ENCODE measurements around the gene ARSB.

The ARSB gene

GRCh38 chr5:78961743-78962142, 23.4 kb downstream of the ARSB start:
- DNase-seq (ENCODE audit: low read depth): no peak
- no peak overlapping the region for H3K4me3 ChIP-seq (ENCODE audit: low read depth, low read length)

- no peak for DNase-seq (ENCODE audit: low read depth)
- H3K4me3 ChIP-seq (ENCODE audit: low read depth, low read length): no peak overlapping the region
These were observed 25.3 kb downstream of the ARSB start for GRCh38 chr5:78959767-78960166.

- DNase-seq (ENCODE audit: low read depth): no peak
- H3K4me3 ChIP-seq (ENCODE audit: low read depth, low read length): no peak overlapping the region
These were observed 26.3 kb downstream of the ARSB start for GRCh38 chr5:78958672-78959445.

DNA sequence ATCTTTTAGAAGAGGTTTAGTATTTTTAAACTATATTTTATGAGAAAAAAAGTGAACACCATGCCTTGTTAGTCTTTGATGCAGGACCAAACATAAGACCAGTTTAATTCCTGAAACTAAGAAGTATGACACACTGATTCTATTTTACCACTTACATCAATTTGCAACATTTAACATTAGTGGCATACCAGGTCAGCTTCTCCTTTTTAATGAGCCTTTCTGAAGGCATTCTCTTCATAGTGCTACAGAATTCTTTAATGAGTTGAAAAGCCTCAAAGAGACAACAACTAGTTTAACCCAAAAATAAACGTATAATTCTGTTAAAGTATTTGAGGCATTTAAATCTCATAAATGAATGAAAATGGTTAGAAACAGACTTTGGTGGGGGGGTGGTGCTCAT, 28.2 kb downstream of the ARSB start:
- DNase-seq (ENCODE audit: low read depth): no peak
- H3K4me3 ChIP-seq (ENCODE audit: low read depth, low read length): no peak overlapping the region

GRCh38 chr5:78953092-78953800, 31.9 kb downstream of the ARSB start:
- no peak for DNase-seq (ENCODE audit: low read depth)
- no peak overlapping the region for H3K4me3 ChIP-seq (ENCODE audit: low read depth, low read length)

- no peak overlapping the region for H3K4me3 ChIP-seq (ENCODE audit: low read depth, low read length)
- DNase-seq (ENCODE audit: low read depth): no peak
These were observed 54.4 kb downstream of the ARSB start for GRCh38 chr5:78930721-78931120.

GRCh38 chr5:78929833-78930232, 55.3 kb downstream of the ARSB start:
- no peak overlapping the region for H3K4me3 ChIP-seq (ENCODE audit: low read depth, low read length)
- DNase-seq (ENCODE audit: low read depth): no peak

DNA sequence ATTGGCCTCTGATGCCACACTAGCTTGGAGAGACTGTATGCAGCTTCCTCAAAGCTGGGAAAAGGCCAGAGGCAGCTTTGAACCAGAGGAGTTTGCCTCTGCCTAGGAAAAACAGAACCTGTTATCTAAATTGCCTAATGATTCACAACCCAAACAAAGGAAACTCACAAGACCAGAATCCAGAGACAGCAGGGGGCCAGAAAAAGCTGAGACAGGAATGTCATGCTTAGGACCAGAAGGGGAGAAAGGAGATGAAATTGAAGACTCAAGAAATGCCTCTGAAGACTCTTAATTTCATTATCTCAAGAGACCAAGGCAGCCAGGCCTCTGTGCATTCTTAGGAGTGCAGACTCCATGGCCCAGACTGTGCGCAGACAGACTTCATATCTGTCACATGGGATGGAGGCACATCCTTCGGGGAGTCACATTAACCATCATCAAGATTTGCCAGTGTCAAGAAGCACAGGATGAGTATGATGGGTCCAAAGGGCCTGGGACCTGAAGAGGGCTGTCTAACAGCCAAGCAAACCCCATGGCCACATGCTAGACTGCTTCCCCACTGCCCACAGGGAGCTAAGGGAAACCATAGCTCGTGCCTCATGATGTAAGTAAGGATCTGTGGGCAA, 57.3 kb downstream of the ARSB start:
- no peak for DNase-seq (ENCODE audit: low read depth)

GRCh38 chr5:78926252-78926651, 58.9 kb downstream of the ARSB start:
- H3K4me3 ChIP-seq (ENCODE audit: low read depth, low read length): no peak overlapping the region
- no peak for DNase-seq (ENCODE audit: low read depth)

More for the DNA sequence above, 57.3 kb downstream of the ARSB start:
- H3K4me3 ChIP-seq (ENCODE audit: low read depth, low read length): no peak overlapping the region

GRCh38 chr5:78925129-78925876, 59.8 kb downstream of the ARSB start:
- DNase-seq (ENCODE audit: low read depth): no peak

GRCh38 chr5:78923622-78923970, 61.5 kb downstream of the ARSB start:
- no peak overlapping the region for H3K4me3 ChIP-seq (ENCODE audit: low read depth, low read length)
- no peak for DNase-seq (ENCODE audit: low read depth)

More at GRCh38 chr5:78925129-78925876, 59.8 kb downstream of the ARSB start:
- H3K4me3 ChIP-seq (ENCODE audit: low read depth, low read length): no peak overlapping the region

DNA sequence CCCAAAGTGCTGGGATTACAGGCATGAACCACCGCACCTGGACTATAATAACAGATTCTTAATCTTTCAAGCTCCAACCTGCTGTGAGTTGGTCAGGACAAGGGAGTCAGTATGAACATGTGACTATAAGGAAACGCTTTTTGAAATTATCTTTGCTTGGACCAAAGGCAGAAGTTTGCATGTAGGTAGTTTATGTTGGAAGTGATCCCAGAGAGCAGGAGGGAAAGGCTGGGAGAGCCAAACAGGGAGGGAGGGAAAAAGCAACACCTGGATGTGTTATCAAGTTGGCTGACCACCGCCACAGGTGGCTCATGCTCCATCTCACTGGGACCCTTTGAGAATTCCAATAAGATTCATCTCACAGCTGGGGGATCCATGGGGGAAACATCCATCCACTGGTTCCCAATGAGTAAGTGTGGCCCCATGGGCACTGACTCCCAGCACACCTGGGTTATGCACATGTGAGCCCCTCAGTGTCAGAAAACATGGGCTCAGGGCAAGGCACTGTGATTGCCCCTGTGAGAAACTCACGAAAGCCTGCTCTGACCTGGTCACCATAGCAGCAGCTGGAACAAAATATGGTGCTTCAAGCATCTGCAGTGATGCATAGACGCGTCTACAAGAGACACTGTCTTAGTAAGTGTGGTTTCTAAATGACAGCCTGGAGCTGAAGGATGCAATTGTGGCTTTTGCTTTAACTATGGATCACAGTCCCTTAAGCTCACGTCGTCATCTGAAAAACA, 62.1 kb downstream of the ARSB start:
- H3K4me3 ChIP-seq (ENCODE audit: low read depth, low read length): no peak overlapping the region

DNA sequence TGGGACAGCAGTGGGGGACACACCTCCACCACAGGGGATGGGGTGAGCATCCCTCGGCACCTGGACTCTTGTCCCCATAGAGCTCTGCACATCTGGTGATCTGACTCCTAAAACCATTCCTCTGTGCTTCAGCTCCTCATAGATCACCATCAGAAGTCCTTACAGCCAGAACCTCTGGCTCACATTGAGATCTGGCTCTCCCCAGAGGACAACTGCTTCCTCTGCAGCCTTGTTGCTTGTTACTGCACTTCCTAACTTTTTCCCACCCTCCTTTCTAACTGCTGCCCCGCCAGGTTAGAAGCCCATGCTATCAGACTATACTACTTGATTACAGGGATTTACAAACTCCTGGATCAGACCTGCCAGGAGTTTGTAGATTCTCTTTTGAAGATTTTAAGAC, 64.5 kb downstream of the ARSB start:
- no peak for DNase-seq (ENCODE audit: low read depth)

More for the DNA sequence above, 62.1 kb downstream of the ARSB start:
- no peak for DNase-seq (ENCODE audit: low read depth)

GRCh38 chr5:78919796-78920195, 65.3 kb downstream of the ARSB start:
- no peak for DNase-seq (ENCODE audit: low read depth)
- H3K4me3 ChIP-seq (ENCODE audit: low read depth, low read length): no peak overlapping the region

More for the DNA sequence above, 64.5 kb downstream of the ARSB start:
- no peak overlapping the region for H3K4me3 ChIP-seq (ENCODE audit: low read depth, low read length)

- DNase-seq (ENCODE audit: low read depth): no peak
- no peak overlapping the region for H3K4me3 ChIP-seq (ENCODE audit: low read depth, low read length)
These were observed 69.1 kb downstream of the ARSB start for GRCh38 chr5:78916044-78916443.

DNA sequence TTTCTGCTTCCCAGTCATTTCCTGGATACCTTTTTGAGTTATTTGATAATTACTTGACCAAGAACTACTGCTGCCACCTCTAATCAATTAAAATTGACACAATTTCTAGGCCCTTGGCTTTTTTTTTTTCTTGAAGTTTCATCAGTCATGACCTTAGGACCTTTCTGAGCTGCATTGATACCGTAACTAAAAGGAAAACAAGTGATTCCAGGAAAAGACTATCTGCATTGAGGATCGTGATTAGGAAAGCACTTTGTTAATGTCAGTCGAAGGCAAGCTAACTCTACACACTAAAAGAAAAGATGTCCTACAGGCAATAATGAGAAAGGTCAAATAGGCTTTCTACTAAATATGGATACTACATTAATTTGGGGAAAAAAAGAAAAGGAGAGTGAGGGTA, 69.9 kb downstream of the ARSB start:
- DNase-seq (ENCODE audit: low read depth): no peak
- H3K4me3 ChIP-seq (ENCODE audit: low read depth, low read length): no peak overlapping the region

- no peak overlapping the region for H3K4me3 ChIP-seq (ENCODE audit: low read depth, low read length)
- DNase-seq (ENCODE audit: low read depth): no peak
These were observed 72.3 kb downstream of the ARSB start for GRCh38 chr5:78912811-78913210.

GRCh38 chr5:78912085-78912771, 72.9 kb downstream of the ARSB start:
- no peak for DNase-seq (ENCODE audit: low read depth)
- no peak overlapping the region for H3K4me3 ChIP-seq (ENCODE audit: low read depth, low read length)

Data from skeletal muscle cell (primary cell).